Stimulated activated naive CD4-positive, alpha-beta T cell treated with Interleukin-2 at 50 U/mL for 16 hours (primary cell): Measurements from ENCODE around the gene RAB31.

ENCODE experiments used
- DNase-seq: peaks from one replicate; lab custom pipeline; 2025; lab: John Stamatoyannopoulos, UW

Gene RAB31

DNA sequence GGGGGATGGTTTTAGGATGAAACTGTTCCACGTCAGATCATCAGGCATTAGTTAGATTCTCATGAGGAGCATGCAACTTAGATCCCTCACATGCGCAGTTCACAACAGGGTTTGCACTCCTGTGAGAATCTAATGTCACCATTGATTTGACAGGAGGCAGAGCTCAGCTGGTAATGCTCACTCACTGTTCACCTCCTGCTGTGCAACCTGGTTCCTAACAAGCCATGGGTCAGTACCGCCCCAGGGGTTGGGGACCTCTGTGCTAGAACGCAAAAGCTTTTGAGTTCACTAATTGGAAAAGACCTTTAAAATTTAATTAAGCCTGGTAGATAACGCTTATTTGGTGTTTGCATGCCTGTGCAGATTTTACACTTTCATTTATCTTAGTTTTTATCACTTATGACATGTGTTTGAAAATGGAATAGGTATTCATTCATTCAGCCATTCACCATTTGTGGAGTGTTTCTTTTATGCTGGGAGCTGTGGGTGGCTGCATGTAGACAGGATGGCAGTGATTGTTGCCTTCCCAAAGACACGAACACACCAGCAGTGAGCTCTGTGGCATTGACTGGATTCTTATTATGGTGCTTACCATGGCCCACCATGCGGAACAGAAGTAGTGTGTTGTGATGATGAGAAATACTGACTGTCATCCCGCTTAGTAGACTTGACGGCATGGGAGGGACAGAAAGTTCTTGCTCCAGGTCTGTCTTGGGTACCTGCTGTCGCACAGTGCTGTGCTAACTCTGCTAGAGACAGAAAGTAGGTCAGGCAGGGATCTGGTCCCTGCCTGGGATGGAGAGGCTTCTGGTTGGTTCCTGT lies 6.4 kb downstream of the RAB31 start:
- no peak for DNase-seq

DNA sequence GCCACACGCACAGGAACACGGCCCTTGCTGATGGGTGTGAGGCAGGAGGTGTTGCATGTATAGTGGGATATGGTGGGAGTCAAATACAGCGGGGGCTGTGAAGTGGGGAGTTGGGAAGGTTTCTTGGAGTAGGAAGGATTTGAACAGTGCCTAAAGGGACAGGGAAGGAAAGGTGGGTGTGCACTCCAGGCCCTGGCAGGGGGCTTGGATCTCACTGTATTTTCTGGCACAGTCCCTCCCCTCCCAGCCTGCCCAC lies 6.9 kb downstream of the RAB31 start:
- DNase-seq = no peak

DNA sequence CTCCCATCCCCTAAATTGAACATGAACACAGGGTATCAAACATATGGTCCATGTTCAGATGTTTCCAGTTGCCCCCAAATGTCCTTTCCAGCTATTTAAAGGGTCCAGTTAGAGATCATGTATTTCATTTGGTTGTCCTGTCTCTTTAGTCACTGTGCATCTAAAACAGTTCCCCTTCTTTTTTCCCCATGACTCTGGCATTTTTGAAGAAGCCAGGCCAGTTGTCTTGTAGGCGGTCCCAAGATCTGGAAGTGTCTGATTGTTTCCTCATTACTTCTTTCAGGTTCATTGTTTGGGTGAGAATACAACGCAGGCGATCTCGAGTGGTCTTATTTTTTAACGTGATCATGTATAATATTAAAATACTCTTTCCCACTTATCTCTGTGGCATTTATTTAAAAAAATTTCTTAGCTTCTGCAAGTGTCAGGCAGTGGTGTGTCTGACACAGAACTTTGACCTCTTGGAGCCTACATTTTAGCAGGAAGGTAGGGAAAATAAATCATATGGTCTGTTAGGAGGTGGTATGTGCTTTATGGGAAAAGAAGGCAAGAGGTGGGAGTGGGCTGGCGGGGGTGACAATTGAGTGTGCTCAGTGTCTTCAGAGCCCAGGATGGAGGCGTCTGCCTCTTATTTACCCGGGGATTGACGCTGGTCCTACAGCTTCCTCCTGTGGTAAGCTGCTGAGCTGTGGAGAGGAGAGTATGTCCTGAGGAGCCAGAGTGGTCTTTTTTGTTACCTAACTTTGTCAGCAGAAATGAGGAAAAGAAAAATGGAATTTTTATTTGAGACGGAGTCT lies 8.1 kb downstream of the RAB31 start:
- no peak for DNase-seq

DNA sequence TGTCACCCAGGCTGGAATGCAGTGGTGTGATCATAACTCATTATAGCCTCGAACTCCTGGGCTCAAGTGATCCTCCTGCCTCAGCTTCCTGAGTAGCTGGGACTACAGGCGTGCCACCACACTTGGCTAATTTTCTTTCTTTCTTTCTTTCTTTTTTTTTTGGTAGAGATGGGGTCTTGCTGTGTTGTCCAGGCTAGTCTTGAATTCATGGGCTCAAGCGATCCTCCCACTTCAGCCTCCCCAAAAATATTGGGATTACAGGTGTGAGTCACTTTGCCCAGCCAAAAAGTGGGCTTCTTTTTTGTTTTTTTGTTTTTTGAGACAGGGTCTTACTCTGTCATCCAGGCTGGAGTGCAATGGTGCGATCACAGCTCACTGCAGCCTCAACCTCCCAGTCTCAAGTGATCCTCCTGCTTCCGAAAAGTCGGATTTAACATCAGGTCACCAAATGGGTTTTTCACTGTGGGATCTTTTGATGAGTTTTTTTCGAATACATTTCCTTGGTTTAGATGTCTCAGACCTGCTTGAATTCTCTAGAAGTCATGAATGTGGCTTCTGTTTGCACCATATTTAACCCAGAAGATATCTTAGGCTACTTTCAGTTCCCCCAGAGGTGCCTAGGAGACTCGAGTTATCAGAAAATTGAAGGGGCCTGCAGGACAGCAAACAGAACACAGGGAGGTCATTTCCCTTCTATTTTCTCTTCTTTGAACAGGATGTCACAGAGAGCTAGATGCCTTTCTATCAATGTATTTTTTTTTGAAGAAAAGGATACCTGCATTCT lies 8.9 kb downstream of the RAB31 start:
- no peak for DNase-seq

DNA sequence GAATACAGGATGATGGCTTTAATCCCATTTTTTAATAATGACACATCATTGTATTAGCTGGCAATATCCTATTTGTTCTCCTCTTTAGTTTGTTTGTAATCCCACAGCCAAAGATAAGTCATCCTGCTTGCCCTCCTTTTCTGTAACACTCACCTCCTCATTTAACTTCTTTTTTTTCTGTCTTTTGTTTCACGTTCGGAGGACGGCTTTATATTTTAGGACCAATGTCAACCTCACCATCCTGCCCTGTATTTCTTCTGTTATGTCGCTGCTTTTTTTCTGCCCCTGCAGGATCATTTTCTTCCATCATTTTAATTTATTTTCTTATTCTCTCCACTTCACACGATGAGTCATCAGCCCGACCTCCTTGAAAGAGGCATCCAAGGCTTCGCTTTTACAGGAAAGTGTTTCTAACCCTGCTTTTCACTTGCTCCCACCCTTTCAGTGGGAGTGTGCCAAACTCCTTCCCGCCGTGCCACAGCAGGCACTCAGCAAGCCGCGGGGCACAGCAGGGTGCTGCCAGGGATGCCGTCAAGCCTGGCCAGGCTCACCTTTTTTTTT lies 11.4 kb downstream of the RAB31 start:
- DNase-seq = no peak

DNA sequence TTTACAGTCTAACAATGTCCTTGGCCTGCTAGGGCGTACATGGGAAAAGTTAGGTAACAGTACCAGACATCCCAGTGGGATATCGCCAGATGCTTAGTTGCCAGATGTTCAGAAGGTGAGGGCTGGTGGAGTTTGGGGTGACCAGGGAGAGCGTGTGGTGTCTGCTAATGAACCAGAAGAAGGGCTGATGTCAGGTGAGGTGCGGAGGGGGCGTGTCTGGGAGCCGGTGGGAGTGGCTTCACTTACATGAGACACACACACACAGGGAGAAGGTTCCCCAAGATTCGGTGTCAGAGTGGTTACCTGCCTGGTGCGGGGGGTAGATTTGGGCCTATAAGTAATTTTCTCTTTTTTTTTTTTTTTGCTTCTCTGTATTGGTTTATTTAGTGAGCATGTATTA lies 12.2 kb downstream of the RAB31 start:
- DNase-seq = no peak

DNA sequence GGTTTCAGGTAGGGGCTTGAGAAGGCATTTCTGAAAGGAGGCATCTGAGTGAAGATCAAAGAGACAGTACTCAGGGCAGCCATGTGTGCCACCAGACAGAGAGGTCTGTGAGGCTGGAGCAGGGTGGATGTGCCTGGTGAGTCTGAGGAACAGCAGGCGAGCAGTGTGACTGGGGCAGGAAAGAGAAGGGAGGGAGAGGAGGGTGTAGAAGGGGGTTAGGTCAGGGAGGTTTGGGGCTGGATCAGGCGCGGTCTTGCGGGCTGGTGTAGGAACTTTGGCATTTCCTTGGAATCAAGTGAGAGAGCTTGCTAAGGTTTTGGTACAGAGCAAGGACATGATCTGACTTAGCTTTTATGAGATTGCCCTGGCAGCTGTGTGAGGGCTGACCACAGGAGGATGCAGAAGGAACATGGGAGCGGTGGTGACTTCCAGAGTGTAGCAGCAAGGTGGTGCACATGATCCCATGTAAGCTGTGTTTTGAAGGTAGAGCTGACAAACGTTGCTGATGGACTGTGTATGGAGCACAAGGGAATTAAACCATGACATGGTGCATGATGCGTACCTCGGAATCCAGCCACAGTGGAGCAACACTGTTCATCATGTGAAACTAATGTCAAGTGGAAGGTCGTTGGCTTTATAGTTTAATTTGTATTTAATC lies 13.9 kb downstream of the RAB31 start:
- DNase-seq = no peak

DNA sequence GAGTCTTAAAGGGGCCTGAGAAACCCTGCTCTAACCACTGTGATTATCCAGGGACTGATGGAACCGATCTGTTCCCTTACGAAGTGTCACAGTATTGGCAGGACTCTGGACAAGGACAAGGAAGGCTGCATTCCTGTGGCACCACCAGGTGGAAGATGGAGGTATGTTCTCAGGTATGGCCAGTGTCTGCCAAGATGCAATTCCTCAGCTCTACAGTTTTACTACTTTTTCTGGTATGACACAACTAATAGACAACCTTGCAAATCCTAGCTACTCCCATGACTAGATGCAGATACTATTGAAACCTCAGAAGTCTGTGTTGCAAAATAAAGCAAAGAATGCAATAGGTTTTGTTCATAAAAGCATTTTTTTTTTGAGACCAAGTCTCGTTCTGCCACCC lies 14.6 kb downstream of the RAB31 start:
- no peak for DNase-seq

DNA sequence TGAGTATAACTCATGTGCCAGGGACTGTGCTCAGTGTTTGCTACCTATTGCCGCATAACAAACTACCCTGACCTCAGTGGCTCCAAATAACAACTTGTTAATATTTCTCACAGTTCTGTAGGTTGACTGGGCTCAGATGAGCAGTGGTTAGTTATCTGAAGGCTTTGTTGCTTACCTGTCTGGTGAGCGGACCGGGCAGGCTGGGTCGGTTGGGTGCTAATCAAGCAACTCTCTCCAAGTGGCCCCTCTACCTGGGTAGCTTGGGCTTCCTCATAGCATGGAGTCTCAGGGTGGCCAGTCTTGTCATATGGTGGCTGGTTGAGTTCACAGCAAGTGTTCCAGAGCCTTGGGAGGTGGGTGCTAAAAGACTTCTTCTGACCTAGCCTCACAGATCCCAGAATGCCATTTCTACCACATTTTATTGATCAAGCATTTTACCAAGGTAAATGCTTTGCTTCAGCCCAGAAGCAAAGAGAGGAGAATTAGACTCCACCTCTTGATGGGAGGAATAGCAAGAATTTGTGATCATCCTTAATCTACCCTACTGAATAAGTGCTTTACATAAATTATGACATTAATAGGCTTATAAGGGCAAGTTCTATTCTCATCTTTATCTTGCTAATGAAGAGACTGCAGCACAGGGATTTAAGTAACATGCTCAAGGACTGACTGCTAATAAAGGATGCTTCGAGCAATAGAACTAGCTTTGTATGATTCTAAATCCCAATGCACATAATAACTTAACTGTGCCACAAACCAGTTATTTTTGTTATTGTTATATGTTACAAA lies 16.9 kb downstream of the RAB31 start:
- no peak for DNase-seq

DNA sequence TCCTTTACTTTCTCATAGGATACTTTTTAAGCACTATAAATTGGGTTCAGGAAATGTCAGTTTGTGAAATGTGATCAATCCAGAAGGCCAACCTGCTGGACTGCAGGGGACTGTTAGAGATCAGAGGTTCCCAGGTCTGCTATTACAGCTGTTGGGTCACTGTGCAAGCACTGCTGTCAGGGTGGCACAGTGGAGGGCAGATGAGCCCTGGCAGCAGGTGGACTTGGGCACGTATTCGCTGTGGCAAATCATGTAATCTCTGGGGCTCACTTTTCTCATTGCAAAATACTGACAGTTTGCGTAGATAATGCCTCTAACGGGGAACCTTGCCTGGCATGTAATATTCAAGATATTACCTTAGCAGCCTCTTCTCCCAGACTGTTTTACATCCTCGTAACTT lies 18.1 kb downstream of the RAB31 start:
- DNase-seq = no peak

DNA sequence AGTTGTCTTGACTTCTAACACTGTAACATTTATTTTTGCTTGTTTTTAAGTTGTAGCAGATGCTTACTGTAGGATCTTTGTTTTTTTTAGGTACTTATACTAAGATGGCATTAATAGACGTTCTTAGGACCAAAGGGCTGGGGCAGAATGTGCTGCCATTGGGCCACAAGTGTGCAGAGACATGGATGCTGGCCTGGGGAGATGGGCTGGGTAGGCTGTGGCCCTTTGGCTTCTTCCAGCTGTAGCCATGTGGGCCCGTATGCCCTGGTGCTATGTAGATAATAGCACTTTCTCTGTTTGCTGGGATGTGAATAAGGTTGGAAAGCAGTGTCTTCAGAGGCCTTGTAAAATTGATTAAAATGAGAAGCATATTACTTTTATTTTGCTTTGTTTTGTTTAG lies 18.8 kb downstream of the RAB31 start:
- no peak for DNase-seq

DNA sequence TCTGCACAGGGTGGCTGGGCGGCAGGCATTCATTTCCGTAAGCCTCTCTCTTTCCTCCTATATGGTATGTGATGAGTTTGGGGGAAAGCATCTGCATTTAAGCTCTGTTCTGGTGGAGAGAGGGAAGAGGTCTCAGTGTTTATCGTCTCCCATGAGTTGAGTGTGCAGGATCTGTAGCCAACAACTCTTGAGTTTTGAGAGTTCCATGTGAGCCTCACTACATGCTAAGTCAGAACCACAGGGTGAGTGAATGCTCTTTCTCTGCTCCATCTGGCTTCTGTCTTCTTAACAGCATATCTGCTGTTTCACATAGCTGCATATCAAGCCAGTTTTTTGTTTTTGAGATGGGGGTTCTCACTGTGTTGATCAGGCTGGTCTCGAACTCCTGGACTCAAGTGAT lies 22.7 kb downstream of the RAB31 start:
- no peak for DNase-seq

DNA sequence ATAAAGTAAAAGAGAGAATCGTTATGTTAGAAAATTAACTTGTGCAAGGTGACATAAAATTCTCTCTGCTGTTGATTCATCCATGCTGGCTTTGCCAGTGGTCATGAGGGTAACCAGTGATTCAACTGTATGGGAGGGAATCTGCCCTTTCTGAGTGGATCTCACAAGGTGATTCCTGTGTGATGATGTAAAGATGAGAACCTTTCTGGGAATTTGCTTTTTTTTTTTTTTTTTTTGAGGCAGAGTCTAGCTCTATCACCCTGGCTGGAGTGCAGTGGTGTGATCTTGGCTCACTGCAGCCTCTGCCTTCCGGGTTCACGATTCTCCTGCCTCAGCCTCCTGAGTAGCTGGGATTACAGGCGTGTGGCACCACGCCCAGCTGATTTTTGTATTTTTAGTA lies 23.3 kb downstream of the RAB31 start:
- DNase-seq = no peak

DNA sequence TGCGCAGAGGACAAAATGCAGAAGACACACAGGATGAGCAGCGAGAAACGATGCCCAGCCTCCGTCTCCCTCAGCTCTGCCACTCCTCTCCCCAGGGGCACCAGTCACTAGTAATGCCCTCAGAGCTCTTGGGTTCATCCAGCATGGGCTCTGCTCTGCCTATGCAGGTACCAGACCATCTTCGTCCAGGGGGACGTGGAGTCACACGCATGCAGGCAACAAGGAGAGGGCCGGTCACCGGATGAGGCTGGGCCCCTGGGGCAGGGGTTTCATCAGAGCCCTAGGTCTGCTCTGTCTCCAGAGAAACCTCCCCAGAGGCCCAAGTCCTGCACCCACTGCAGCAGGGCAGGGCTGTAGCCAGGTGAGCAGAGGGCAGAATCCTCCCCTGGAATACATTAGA lies 23.9 kb downstream of the RAB31 start:
- no peak for DNase-seq

DNA sequence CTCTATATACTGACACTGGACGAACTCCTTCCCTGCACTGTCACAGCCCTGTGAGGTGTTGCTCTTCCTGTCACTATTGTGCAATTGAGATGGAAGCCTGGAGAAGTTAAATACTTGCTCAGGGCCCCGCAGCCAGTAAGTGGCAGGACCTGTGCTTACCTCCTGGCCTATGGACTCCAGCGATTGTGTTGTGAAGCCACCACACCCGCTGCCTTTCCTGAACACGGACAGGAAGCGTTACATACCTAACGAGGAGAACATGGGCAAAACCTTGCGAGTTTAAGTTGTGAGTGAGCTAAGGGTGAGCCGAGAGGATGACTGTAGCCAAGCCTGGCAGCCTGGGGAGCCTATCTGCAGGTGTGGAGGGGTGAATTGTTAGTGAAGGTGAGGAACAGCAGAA lies 26.1 kb downstream of the RAB31 start:
- no peak for DNase-seq

DNA sequence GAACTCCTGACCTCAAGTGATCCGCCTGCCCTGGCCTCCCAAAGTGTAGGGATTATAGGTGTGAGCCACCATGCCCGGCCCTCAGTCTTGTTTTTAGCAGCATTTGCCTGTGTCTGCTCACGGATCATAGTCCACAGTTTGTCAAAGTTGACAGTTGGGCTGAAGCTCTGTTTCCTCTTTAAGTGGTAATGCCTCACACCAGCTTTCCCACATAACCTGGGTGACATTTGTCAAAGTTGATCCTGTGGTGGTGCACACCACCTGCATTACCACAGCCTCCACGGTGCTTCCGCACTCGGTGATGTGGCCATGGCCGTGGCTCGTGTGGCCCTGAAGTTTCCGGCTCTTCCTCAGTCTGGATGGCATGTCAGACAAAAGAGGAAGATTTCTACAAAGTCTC lies 27.1 kb downstream of the RAB31 start:
- no peak for DNase-seq

DNA sequence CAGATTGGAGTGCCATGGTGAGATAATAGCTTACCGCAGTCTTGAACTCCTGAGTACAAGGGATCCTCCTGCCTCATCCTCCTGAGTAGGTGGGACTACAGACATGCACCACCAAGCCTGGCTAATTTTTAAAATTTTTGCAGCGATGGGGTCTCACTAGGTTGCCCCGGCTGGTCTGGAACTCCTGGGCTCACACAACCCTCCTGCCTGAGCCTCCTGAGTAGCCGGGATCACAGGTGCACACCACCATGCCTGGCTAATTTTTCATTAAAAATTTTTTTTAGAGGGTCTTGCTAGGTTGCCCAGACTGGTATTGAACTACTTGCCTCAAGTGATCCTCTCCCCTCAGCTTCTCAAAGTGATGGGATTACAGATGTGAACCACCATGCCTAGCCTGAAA lies 27.8 kb downstream of the RAB31 start:
- DNase-seq = no peak

DNA sequence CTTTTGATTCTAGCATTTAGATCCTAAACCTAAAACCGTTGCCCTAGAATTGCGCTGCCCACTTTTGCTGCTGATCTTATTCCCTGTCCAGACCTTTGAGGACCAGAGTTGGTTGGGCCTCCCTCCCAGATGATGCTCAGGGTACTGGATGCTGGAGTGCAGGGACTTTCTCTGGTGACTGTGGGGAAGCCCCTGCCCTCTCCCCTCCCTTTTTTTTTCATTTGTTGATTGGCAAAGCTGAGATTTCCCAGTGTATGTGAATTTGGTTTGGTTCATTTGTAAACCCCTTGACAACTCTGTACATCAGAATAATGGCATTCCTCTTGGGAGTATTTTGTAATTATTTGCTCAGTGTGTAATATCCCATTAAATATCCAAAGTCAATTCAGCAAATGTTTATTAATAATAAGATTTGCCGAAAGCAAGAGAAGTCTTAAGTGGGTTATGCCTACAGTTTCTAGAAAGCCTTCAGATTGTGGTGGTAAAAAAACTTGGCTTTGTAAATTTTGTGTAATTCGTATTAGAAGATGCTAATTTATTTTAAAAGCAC lies 28.3 kb downstream of the RAB31 start:
- DNase-seq = no peak

DNA sequence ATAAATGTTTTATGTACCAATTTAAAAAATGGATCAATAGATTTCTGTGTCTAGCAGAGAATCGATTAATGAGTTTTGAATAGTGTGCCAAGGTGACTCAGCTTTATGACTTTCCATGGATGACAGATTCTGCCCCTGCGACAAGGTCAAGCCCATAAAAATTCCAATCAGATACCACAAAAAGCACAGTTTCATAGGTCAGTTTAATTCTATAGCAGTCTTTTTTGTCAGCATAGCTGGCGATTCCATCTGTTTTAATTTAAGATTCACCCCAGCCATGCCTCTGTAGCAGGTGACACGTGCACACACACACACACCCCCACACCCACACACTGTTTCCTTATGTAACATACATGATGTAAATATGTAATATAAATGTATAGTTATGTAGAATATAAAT lies 28.9 kb downstream of the RAB31 start:
- DNase-seq = no peak

DNA sequence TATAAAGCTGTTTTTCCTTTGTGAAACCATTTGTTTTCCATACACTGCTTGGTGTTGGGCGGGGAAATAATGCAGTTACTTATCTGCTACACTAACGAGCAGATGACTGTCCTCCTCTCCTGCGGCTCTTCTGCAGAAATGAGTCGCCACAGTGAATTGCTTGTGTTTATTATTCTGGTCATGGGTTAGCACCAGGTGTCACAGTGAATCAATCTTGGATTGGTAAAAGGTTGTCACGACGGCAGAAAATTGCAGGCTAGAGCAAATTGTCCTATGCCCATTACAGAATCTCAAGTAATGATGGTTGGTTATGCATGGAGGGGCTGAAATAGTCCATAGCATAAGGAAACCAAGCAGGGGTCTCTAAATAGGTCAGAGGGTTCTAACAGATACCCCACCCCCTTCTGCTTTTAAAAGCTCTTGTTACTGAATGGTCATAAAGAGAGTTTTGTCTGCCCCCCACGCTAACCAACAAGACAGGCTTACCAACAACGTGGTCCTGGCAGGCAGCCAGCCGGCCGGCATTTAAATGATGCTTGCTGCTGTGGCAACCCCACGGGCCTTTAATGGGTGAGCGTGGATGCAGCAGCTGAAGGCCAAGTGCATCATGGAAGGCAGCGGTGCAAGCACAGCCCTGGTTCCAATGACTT lies 29.5 kb downstream of the RAB31 start:
- DNase-seq = no peak
